ENCODE results near the gene SLC26A5. TPM values are rescaled to one million over a fixed set of nuclear protein-coding genes. Genes with fewer than 3 reads are reported as not detected.

SLC26A5 gene
- total and polyA plus RNA-seq, 2 donors (not counting 1 experiment from before 2014, with no cell fraction given) = not detected

GRCh38 chr7:103344453-103345149 lies 101.4 kb downstream of the SLC26A5 start, which contains the start of gene DNAJC2:
DNAJC2 (minus strand) TSS chr7:103344767; CDS start chr7:103344622, 145 bp downstream.
- peak within 1 kb of the TSS; percentile 78 for H3K4me2 ChIP-seq (replicated peaks; ENCODE audit: low read depth, low read length, poor library complexity, severe bottlenecking)
- H3K79me2 ChIP-seq (ENCODE audit: control insufficient read depth, insufficient read depth, low read length) = peaks cover 90% of the 10 kb centered on the region
- intact Hi-C loops (cut with micrococcal nuclease) = loop anchor here (1.0 to 10.0 kb wide), 4 partner anchors 47 to 860 kb away; partner anchors contain the start of genes FBXL13, NAPEPLD, ORC5 and PMPCB
- no peaks in the 10 kb centered on the region for H3K9me3 ChIP-seq (ENCODE audit: control extremely low read depth in 1 of 3, control insufficient read depth in 2 of 3, insufficient read depth in 1 of 3, low read length in 2 of 3)
- H2AFZ ChIP-seq (ENCODE audit: insufficient read depth, low read depth, low read length, poor library complexity, severe bottlenecking) = peak within 1 kb of the TSS; percentile 99
- peak within 1 kb of the TSS; percentile 66 to 93 for H3K27ac ChIP-seq (ENCODE audit: low read length in 2 of 2)
- CTCF ChIA-PET = no interaction called here
- POLR2A ChIA-PET = no interaction called here
- 0% methylated on average over 31 of the region's 43 CpGs for WGBS (ENCODE audit: insufficient coverage)
- peak within 1 kb of the TSS; percentile 95 for H3K9ac ChIP-seq (ENCODE audit: low read length)
- H3K4me3 ChIP-seq (ENCODE audit: control extremely low read depth in 1 of 5, extremely low read depth in 1 of 5, insufficient read depth in 1 of 5, low read depth in 2 of 5, low read length in 4 of 5) = peak within 1 kb of the TSS; percentile 76 to 93 (median 83)
- peak within 1 kb of the TSS; percentile 98 for H3K27ac Mint-ChIP-seq
- DNase-seq (peak; percentile 91), ATAC-seq (ENCODE audit: low read depth) (peak; percentile 88)
- H3K27me3 Mint-ChIP-seq = no peaks in the 10 kb centered on the region
- peaks cover 22 to 30% of the 10 kb centered on the region in 2 donors for H3K4me1 ChIP-seq (ENCODE audit: control insufficient read depth in 2 of 2, insufficient read depth in 2 of 2, low read length in 2 of 2)
- no peak for TF ChIP-seq CTCF (IDR thresholded peaks at IDR 0.05)
- TF ChIP-seq EZH2 (IDR thresholded peaks at IDR 0.05; ENCODE audit: borderline replicate concordance, insufficient read depth, low read depth, low read length, poor library complexity, severe bottlenecking) = no peak
- peak within 1 kb of the TSS; percentile 97 for H3K4me3 Mint-ChIP-seq
- peaks cover 7% of the 10 kb centered on the region for H4K20me1 ChIP-seq (ENCODE audit: control insufficient read depth, insufficient read depth, low read length, poor library complexity, severe bottlenecking)
- H3K36me3 ChIP-seq (replicated peaks in 1 of 2; ENCODE audit: control extremely low read depth in 1 of 2, control insufficient read depth in 1 of 2, extremely low read depth in 1 of 2, insufficient read depth in 2 of 2, low read length in 1 of 2) = peaks cover 4 to 19% of the 10 kb centered on the region in 2 experiments
- H3K4me1 Mint-ChIP-seq = peaks cover 58% of the 10 kb centered on the region
- no peaks in the 10 kb centered on the region for H3K27me3 ChIP-seq (replicated peaks in 1 of 4; ENCODE audit: control extremely low read depth in 1 of 4, control insufficient read depth in 3 of 4, insufficient read depth in 4 of 4, low read length in 3 of 4)
- H3K9me3 Mint-ChIP-seq (ENCODE audit: insufficient read depth) = no peaks in the 10 kb centered on the region

Data from B cell (primary cell).